ENCODE results near the gene C16orf90.

Gene C16orf90

DNA sequence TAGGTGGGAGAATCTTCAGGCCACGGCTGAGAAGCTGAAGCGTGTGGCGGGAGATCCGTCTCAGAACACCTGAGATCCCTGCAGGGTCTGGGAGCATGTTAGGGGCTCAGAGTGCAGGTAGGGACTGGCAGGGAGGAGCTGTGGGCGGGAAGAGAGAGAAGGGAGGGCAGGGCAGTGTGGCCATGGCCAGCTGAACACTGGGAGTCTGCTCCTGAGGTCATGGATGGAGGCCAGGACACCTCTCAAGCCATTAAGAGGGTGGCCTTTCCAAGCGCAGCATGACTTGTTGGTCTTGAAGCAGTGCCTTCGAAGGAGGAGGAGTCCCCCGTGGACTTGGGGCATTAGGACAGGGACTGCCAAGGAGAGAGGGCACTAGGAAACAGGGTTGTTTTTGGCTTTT is 28.1 kb downstream of the C16orf90 start:
- Histone ChIP-seq H3K4me3 (ENCODE audit: insufficient read depth, low read length, poor library complexity, severe bottlenecking) (no peak overlapping the region), H3K36me3 (ENCODE audit: low read length) (0 out of 2 replicates have a peak, but pooled peaks cover 2% of the 10 kb centered on the region), H3K9ac (ENCODE audit: low read length) (no peak overlapping the region), H3K27me3 (ENCODE audit: low read length) (no peaks in the 10 kb centered on the region), H4K20me1 (ENCODE audit: low read depth, low read length) (peaks cover 4% of the 10 kb centered on the region; the same call in 1 of the 2 replicates), H3K9me2 (replicated peaks; ENCODE audit: insufficient read depth, low read length) (no peaks in the 10 kb centered on the region), H3K79me2 (ENCODE audit: insufficient read depth, low read length) (peaks cover 94% of the 10 kb centered on the region), H3K27ac (ENCODE audit: low read depth, low read length) (no peak overlapping the region), H3F3A (ENCODE audit: insufficient read depth) (no peaks in the 10 kb centered on the region), H3K4me2 (ENCODE audit: low read depth, low read length, poor library complexity, severe bottlenecking) (no peak overlapping the region), H3K9me3 (ENCODE audit: insufficient read depth, low read length) (no peaks in the 10 kb centered on the region), H2AFZ (ENCODE audit: low read depth, low read length, severe bottlenecking) (no peak overlapping the region)
- TF ChIP-seq, protein P1, sequence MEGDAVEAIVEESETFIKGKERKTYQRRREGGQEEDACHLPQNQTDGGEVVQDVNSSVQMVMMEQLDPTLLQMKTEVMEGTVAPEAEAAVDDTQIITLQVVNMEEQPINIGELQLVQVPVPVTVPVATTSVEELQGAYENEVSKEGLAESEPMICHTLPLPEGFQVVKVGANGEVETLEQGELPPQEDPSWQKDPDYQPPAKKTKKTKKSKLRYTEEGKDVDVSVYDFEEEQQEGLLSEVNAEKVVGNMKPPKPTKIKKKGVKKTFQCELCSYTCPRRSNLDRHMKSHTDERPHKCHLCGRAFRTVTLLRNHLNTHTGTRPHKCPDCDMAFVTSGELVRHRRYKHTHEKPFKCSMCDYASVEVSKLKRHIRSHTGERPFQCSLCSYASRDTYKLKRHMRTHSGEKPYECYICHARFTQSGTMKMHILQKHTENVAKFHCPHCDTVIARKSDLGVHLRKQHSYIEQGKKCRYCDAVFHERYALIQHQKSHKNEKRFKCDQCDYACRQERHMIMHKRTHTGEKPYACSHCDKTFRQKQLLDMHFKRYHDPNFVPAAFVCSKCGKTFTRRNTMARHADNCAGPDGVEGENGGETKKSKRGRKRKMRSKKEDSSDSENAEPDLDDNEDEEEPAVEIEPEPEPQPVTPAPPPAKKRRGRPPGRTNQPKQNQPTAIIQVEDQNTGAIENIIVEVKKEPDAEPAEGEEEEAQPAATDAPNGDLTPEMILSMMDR (IDR thresholded peaks at IDR 0.05; ENCODE audit: insufficient read depth, low read length, poor library complexity, severe bottlenecking): no peak
- TF ChIP-seq EZH2phosphoT487 (conservative IDR thresholded peaks at IDR 0.05; ENCODE audit: low read length): no peak

DNA sequence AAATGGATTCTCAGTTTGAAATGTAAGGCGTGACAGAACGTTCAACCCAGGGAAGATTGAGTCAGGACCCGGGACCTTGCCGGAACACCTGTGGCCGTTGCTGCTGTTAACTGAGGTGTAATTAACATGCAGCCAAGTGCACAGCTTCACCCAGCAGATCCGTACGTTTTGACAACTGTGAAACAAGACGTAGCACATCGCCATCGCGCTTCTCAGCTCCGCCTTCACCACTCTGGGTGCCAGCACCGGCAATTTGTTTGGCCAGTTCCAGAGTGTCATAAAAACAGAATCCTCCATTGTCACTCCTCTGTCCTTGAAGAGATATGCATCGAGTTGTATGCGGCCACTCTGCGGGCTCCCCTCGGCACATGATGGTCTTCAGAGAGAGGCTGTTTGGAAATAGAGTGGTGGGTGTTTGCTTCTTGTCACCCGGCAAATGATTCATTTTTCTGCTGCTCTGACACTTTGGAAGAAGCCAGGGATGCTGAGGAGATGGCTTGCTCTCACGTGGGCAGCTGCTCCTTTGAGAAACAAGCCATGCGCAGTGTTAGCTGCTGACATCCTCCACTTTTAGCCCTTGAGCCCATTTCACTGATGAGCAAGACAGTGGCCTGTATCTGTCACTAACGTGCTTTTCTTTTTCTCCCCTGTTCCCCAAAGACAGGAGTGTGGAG is 29.2 kb downstream of the C16orf90 start:
- Histone ChIP-seq H3K79me2 (ENCODE audit: insufficient read depth, low read length) (peaks cover 94% of the 10 kb centered on the region), H3K9me2 (replicated peaks; ENCODE audit: insufficient read depth, low read length) (no peaks in the 10 kb centered on the region), H3K36me3 (ENCODE audit: low read length) (no peaks in the 10 kb centered on the region), H3K27me3 (ENCODE audit: low read length) (no peaks in the 10 kb centered on the region), H4K20me1 (ENCODE audit: low read depth, low read length) (peaks cover 7% of the 10 kb centered on the region; the same call in 1 of the 2 replicates), H3K27ac (ENCODE audit: low read depth, low read length) (no peak overlapping the region), H3K4me3 (ENCODE audit: insufficient read depth, low read length, poor library complexity, severe bottlenecking) (no peak overlapping the region), H3K4me2 (ENCODE audit: low read depth, low read length, poor library complexity, severe bottlenecking) (no peak overlapping the region), H3K9me3 (ENCODE audit: insufficient read depth, low read length) (no peaks in the 10 kb centered on the region), H3F3A (ENCODE audit: insufficient read depth) (no peaks in the 10 kb centered on the region), H2AFZ (ENCODE audit: low read depth, low read length, severe bottlenecking) (no peak overlapping the region), H3K9ac (ENCODE audit: low read length) (no peak overlapping the region)
- TF ChIP-seq EZH2phosphoT487 (conservative IDR thresholded peaks at IDR 0.05; ENCODE audit: low read length): no peak
- TF ChIP-seq, protein P1 (IDR thresholded peaks at IDR 0.05; ENCODE audit: insufficient read depth, low read length, poor library complexity, severe bottlenecking): no peak

DNA sequence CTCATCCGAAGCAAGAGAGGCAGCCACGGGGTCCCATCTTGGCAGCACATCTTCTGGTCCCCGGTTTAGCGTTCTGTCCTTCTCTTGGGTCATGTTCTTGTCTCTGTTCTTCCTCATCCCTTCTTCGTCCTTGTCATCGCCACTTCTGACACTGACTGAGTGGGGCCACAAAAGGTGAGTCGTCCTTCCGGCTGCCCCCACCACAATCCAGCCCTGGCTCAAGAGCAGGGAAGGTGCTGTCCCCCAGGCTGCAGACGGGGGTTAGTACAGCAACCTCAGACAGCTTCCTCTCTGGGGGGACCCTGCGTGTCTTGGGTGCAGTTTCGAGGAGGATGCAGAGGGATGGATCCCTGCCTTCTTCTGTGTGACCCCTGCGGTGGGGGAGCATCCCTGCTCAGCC is 30.0 kb downstream of the C16orf90 start:
- no peak overlapping the region for H3K4me2 ChIP-seq (ENCODE audit: low read depth, low read length, poor library complexity, severe bottlenecking)
- no peak overlapping the region for H2AFZ ChIP-seq (ENCODE audit: low read depth, low read length, severe bottlenecking)
- no peak overlapping the region for H3K9ac ChIP-seq (ENCODE audit: low read length)
- H3F3A ChIP-seq (ENCODE audit: insufficient read depth): no peaks in the 10 kb centered on the region
- no peak overlapping the region for H3K4me3 ChIP-seq (ENCODE audit: insufficient read depth, low read length, poor library complexity, severe bottlenecking)
- H3K27ac ChIP-seq (ENCODE audit: low read depth, low read length): no peak overlapping the region
- no peaks in the 10 kb centered on the region for H3K9me3 ChIP-seq (ENCODE audit: insufficient read depth, low read length)
- no peak for TF ChIP-seq EZH2phosphoT487 (conservative IDR thresholded peaks at IDR 0.05; ENCODE audit: low read length)
- TF ChIP-seq, protein P1 (IDR thresholded peaks at IDR 0.05; ENCODE audit: insufficient read depth, low read length, poor library complexity, severe bottlenecking): no peak
- peaks cover 94% of the 10 kb centered on the region for H3K79me2 ChIP-seq (ENCODE audit: insufficient read depth, low read length)
- no peaks in the 10 kb centered on the region for H3K9me2 ChIP-seq (replicated peaks; ENCODE audit: insufficient read depth, low read length)
- H4K20me1 ChIP-seq (ENCODE audit: low read depth, low read length): peaks cover 7% of the 10 kb centered on the region; the same call in 1 of the 2 replicates
- H3K36me3 ChIP-seq (ENCODE audit: low read length): no peaks in the 10 kb centered on the region
- no peaks in the 10 kb centered on the region for H3K27me3 ChIP-seq (ENCODE audit: low read length)
